Kidney (tissue), 14 donors: ENCODE results near the gene ARID3A. TPM values are rescaled to one million over a fixed set of nuclear protein-coding genes. Genes with fewer than 3 reads are reported as not detected.

ENCODE experiments used
- DNase-seq, 5 donors: peaks; one replicate each; pipeline ENCODE4 v3.0.0-alpha.2; 2013 to 2020
- FAIRE-seq: peaks from 2 replicates; lab custom pipeline; 2012; peaks lifted over from hg19 to GRCh38; lab: Jason Lieb, UNC
- H3K27ac ChIP-seq, 2 donors: one replicate each; pipeline ENCODE4 v1.7.0; 2013; ENCODE audit warnings: low read depth in 2 of 2, low read length in 2 of 2, inconsistent platforms in 1 of 2
- H3K27me3 ChIP-seq: one replicate; pipeline ENCODE4 v1.7.1; 2013; ENCODE audit warnings: low read length, inconsistent platforms; ENCODE audit not compliant: control insufficient read depth, insufficient read depth
- H3K36me3 ChIP-seq, 3 donors: one replicate each; pipeline versions ENCODE4 v1.7.0 to v1.7.1; 2013; ENCODE audit warnings: low read length in 3 of 3, control low read depth in 1 of 3, inconsistent platforms in 1 of 3; ENCODE audit not compliant: insufficient read depth in 3 of 3, control insufficient read depth in 2 of 3
- H3K4me1 ChIP-seq, 3 donors: one replicate each; pipeline versions ENCODE4 v1.7.0 to v1.7.1; 2013; ENCODE audit warnings: low read length in 3 of 3, inconsistent platforms in 1 of 3, low read depth in 1 of 3; ENCODE audit not compliant: control insufficient read depth in 2 of 3, insufficient read depth in 2 of 3
- H3K4me3 ChIP-seq, 3 donors: one replicate each; pipeline versions ENCODE4 v1.7.0 to v1.8.1; 2013; ENCODE audit warnings: low read length in 3 of 3, control low read depth in 1 of 3, inconsistent platforms in 1 of 3
- H3K9ac ChIP-seq, 3 donors: one replicate each; pipeline versions ENCODE4 v1.7.0 to v1.7.1; 2013; ENCODE audit warnings: low read length in 3 of 3, control low read depth in 1 of 3, inconsistent platforms in 1 of 3
- H3K9me3 ChIP-seq, 3 donors: one replicate each; pipeline versions ENCODE4 v1.7.0 to v1.7.1; 2013; ENCODE audit warnings: low read length in 3 of 3, control low read depth in 1 of 3, inconsistent platforms in 1 of 3; ENCODE audit not compliant: control insufficient read depth in 2 of 3, insufficient read depth in 1 of 3
- intact Hi-C: fragments of 100-400 bp; cut with DNase I; formaldehyde crosslinking; loops from one replicate; pipeline ENCODE4 v1.11.1; 2022
- polyA plus RNA-seq: library from polyadenylated mRNA; stranded (reverse); fragments of 350-450 nt; fragmentation: Illumina TruSeq; extraction: RNeasy Lipid Tissue Mini Kit (QIAGEN cat#74804); gene quantifications from one replicate; pipeline ENCODE4 v1.2.3, GENCODE V29; 2014; ENCODE audit warnings: low read depth, low replicate concordance; ENCODE audit not compliant: insufficient read depth
- total RNA-seq: library from RNA; stranded (reverse); fragmentation: NEBNext Ultra II Directional; extraction: Animal tissue kit (Norgen Biotek cat#: 25700); gene quantifications from one replicate; pipeline ENCODE4 v1.2.1, GENCODE V29; 2021
- TF ChIP-seq, protein P1 (sequence below): IDR thresholded peaks from 3 replicates; pipeline ENCODE4 v1.5.1; 2012; ENCODE audit warnings: mild to moderate bottlenecking, moderate library complexity, borderline replicate concordance; ENCODE audit not compliant: insufficient read depth; ENCODE audit errors: extremely low read depth
- donor health status: control.
- donor health status: control.
- donor health status: control.
- donor health status: control.
- donor health status: control.
- donor health status: DM: yes; HTN: yes; CAD: no.
- donor health status: Normal renal cell carcinoma (clear cell type).

The ARID3A gene
- total and polyA plus RNA-seq, 2 donors from 2014 or later = 5.6 to 16.9 TPM

DNA sequence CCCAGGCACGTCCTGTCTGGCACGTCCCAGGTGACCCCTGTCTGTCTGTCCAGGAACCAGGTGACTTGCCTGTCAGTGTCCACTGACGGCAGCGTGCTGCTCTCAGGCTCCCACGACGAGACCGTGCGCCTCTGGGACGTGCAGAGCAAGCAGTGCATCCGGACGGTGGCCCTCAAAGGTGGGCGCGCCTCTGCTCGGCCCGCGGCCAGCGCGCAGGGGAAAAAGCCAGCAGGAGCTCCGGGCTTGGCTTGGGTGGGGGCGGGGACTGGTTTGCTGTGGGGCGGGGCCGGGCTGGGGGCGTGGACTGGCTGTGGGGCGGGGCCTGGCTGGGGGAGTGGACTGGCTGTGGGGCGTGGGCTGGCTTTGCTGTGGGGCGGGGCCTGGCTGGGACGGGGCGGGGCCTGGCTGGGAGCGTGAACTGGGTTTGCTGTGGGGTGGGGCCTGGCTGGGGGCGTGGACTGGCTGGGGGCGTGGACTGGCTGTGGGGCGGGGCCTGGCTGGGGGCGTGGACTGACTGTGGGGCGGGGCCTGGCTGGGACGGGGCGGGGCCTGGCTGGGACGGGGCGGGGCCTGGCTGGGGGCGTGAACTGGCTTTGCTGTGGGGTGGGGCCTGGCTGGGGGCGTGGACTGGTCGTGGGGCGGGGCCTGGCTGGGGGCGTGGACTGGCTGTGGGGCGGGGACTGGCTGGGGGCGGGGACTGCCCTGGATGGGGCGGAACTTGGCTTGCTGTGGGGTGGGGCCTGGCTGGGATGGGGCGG, 65.5 kb downstream of the ARID3A start:
- intact Hi-C loops = no loop called here

DNA sequence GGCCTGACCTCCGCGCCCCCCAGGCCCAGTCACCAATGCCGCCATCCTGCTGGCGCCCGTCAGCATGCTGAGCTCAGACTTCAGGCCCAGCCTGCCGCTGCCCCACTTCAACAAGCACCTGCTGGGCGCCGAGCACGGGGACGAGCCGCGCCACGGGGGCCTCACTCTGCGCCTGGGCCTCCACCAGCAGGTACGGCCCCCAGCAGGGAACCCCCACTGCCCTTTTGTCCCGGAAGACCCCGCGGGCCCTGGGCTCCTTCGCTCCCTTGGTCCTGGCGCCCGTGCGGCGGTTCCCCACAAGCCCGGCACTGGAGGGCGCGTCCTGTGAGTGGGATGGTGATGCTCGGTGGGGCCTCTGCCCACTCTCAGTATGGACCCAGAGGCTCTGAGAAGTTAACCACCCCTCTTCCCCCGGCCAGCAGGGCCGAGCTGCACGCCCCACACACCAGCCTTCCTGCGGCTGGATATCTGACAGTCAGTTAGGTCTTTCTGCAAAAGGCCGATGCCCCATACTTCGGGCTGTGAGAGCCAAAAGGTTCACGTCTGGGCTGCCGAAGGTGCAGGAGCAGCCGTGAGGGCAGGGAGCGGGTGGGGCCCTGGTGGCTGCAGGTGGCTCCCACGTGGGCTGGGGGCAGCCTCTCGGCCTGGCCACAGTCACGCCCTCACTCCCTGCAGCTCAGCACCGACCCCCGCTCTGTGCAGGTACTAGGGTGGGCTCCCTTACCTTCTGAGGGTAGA, 66.3 kb downstream of the ARID3A start:
- no peak overlapping the region for H3K4me3 ChIP-seq
- FAIRE-seq = no peak
- no peak overlapping the region for H3K9ac ChIP-seq
- peaks cover 2% of the 10 kb centered on the region for H3K27me3 ChIP-seq
- TF ChIP-seq, protein P1, sequence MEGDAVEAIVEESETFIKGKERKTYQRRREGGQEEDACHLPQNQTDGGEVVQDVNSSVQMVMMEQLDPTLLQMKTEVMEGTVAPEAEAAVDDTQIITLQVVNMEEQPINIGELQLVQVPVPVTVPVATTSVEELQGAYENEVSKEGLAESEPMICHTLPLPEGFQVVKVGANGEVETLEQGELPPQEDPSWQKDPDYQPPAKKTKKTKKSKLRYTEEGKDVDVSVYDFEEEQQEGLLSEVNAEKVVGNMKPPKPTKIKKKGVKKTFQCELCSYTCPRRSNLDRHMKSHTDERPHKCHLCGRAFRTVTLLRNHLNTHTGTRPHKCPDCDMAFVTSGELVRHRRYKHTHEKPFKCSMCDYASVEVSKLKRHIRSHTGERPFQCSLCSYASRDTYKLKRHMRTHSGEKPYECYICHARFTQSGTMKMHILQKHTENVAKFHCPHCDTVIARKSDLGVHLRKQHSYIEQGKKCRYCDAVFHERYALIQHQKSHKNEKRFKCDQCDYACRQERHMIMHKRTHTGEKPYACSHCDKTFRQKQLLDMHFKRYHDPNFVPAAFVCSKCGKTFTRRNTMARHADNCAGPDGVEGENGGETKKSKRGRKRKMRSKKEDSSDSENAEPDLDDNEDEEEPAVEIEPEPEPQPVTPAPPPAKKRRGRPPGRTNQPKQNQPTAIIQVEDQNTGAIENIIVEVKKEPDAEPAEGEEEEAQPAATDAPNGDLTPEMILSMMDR = no peak
- no peak for DNase-seq
- H3K27ac ChIP-seq = peak overlapping the region in 1 of 2 donors; percentile 87
- peaks cover 0 to 6% (median 0%) of the 10 kb centered on the region in 3 donors for H3K36me3 ChIP-seq
- H3K9me3 ChIP-seq = no peaks in the 10 kb centered on the region
- intact Hi-C loops = no loop called here
- peaks cover 0 to 15% (median 14%) of the 10 kb centered on the region in 3 donors for H3K4me1 ChIP-seq

More for the DNA sequence above, 65.5 kb downstream of the ARID3A start:
- Histone ChIP-seq H3K27ac (no peak overlapping the region), H3K27me3 (peaks cover 2% of the 10 kb centered on the region), H3K4me3 (no peak overlapping the region), H3K9ac (no peak overlapping the region), H3K36me3 (peaks cover 0 to 11% (median 0%) of the 10 kb centered on the region in 3 donors), H3K9me3 (no peaks in the 10 kb centered on the region), H3K4me1 (peaks cover 0 to 14% (median 14%) of the 10 kb centered on the region in 3 donors)
- FAIRE-seq (no peak), DNase-seq (peak in 2 of 5 donors; percentile 29 to 83)
- TF ChIP-seq, protein P1 = no peak

DNA sequence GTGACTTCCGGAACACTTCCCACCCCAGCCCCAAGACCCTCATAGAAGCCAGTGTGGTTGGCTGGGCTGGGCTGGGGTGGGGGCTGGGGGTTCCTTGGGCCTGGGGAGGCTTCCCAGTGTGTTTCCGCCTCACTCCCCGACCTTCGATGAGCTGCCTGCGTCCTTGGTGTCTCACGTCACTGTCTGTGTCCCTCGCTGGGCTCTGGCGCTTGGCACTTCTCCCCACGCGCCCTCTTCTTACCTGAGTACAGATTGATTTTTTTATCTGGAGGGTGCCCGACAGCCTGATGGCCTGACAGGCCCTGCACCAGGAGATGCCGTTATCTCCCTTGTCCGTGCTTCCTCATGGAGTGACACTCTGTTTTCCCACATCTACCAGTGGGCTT, 66.8 kb downstream of the ARID3A start:
- intact Hi-C loops = no loop called here
- peaks cover 3% of the 10 kb centered on the region for H3K27me3 ChIP-seq
- H3K9ac ChIP-seq = no peak overlapping the region
- TF ChIP-seq, protein P1 = no peak
- H3K4me1 ChIP-seq = peaks cover 0 to 15% (median 14%) of the 10 kb centered on the region in 3 donors
- H3K9me3 ChIP-seq = no peaks in the 10 kb centered on the region
- H3K4me3 ChIP-seq = no peak overlapping the region
- no peak for DNase-seq
- peak overlapping the region; percentile 54 to 87 for H3K27ac ChIP-seq
- no peak for FAIRE-seq
- peaks cover 0 to 3% (median 0%) of the 10 kb centered on the region in 3 donors for H3K36me3 ChIP-seq
